H54 (cell line): ENCODE data around the gene ZC2HC1C.
"Not testable (repeated sequence)": the region's sequence is repeated elsewhere in the genome, so short reads cannot be mapped to it uniquely, and the experiment has no call there.

Source experiments
- DNase-seq: peaks from one replicate; pipeline ENCODE4 v3.0.0; 2011; ENCODE audit warnings: low spot score, mixed read lengths; ENCODE audit not compliant: insufficient read length
- FAIRE-seq: peaks from 3 replicates; lab custom pipeline; 2011; peaks lifted over from hg19 to GRCh38; lab: Jason Lieb, UNC
- POLR2A ChIP-seq: IDR thresholded peaks from 2 replicates; pipeline ENCODE4 v1.6.1; 2011; ENCODE audit warnings: low read depth, mild to moderate bottlenecking, low read length

ZC2HC1C gene

GRCh38 chr14:75126121-75126544, 56.7 kb downstream of the ZC2HC1C start:
- FAIRE-seq (no peak), DNase-seq (no peak)
- no peak for TF ChIP-seq POLR2A

- peak; percentile 20 for FAIRE-seq
- peak; percentile 65 for TF ChIP-seq POLR2A
- peak; percentile 52 for DNase-seq
These were observed 57.4 kb downstream of the ZC2HC1C start, which contains the start of gene NEK9 for GRCh38 chr14:75126679-75127473. NEK9 (minus strand) TSS chr14:75127048; CDS start chr14:75126921, 127 bp downstream.

GRCh38 chr14:75127474-75127820, 58.0 kb downstream of the ZC2HC1C start:
- not testable (repeated sequence) for DNase-seq, FAIRE-seq

DNA sequence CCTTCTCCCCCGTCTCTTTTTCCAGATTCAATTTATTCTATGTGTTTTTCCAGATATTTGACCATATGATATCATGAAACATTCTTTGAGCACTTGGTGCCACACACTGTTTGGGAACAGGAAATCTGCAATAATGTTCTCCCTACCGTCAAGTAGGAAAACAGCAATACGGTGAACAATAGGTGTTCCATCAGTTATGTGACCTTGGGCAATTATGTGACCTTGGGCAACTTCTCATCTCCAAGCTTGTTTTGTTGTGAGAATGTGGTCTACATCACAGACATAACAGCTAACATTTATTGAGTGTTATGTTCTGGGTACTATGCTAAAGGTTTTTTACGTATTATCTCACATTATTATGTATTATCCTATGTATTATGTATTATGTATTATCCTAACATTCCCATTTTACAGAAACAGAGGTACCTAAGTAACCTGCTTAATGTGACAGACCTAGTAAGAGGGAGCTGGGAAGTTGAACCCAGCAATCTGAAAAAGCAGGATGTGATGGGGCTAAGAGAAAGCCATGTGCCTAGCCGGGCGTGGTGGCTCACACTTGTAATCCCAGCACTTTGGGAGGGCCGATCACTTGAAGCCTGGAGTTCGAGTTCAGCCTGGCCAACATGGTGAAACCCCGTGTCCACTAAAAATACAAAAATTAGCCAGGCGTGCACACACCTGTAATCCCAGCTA, 58.6 kb downstream of the ZC2HC1C start:
- no peak for FAIRE-seq
- DNase-seq = no peak
- TF ChIP-seq POLR2A = no peak

DNA sequence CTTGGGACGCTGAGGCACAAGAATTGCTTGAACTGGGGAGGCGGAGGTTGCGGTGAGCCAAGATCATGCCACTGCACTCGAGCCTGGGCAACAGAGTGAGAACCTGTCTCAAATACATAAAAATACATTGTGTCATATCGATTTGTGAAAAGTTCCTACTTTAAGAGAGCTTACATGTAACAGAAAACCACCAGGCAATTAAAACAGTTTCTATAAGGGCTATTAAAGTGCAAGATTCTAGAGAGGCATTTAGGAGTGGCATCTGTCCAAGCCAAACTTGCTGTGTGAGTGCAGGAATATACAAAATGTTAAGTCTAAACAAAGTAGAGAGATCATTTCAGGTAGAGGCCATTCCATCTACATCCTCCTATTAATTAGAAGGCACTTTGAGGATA, 59.2 kb downstream of the ZC2HC1C start:
- DNase-seq = no peak
- TF ChIP-seq POLR2A = no peak
- FAIRE-seq = no peak
